ENCODE data around the gene RDH14.
A peak's percentile ranks its signal among the peaks of the same experiment; 100 is the strongest.

The RDH14 gene

GRCh38 chr2:18589354-18589753 lies 28.9 kb upstream of the RDH14 start, which contains the start of gene NT5C1B:
Gene NT5C1B (minus strand): TSS chr2:18589569. CDS start chr2:18589468, 101 bp downstream.
- TF ChIP-seq JUND (IDR thresholded peaks at IDR 0.05; ENCODE audit: low read depth) = no peak
- in situ Hi-C loops (cut with HindIII; ENCODE audit: low pct_unique_long_range_greater_than_20kb, low sequenced_read_pairs) = no loop called here
- DNase-seq (ENCODE audit: low read depth in 1 of 2, low spot score in 1 of 2) = no peak

GRCh38 chr2:18588802-18589201 lies 28.3 kb upstream of the RDH14 start:
- no peak for DNase-seq (ENCODE audit: low read depth in 1 of 2, low spot score in 1 of 2)
- no peak for TF ChIP-seq JUND (IDR thresholded peaks at IDR 0.05; ENCODE audit: low read depth)
- in situ Hi-C loops (cut with HindIII; ENCODE audit: low pct_unique_long_range_greater_than_20kb, low sequenced_read_pairs) = no loop called here

- in situ Hi-C loops (cut with HindIII; ENCODE audit: low pct_unique_long_range_greater_than_20kb, low sequenced_read_pairs) = no loop called here
- DNase-seq (ENCODE audit: low read depth in 1 of 2, low spot score in 1 of 2) = no peak
- TF ChIP-seq JUND (IDR thresholded peaks at IDR 0.05; ENCODE audit: low read depth) = no peak
Observed at GRCh38 chr2:18588049-18588448, 27.6 kb upstream of the RDH14 start.

GRCh38 chr2:18585526-18585925 lies 25.1 kb upstream of the RDH14 start:
- no peak for DNase-seq (ENCODE audit: low read depth in 1 of 2, low spot score in 1 of 2)
- in situ Hi-C loops (cut with HindIII; ENCODE audit: low pct_unique_long_range_greater_than_20kb, low sequenced_read_pairs) = no loop called here
- no peak for TF ChIP-seq JUND (IDR thresholded peaks at IDR 0.05; ENCODE audit: low read depth)

GRCh38 chr2:18584608-18584954 lies 24.1 kb upstream of the RDH14 start:
- DNase-seq (ENCODE audit: low read depth in 1 of 2, low spot score in 1 of 2) = no peak
- in situ Hi-C loops (cut with HindIII; ENCODE audit: low pct_unique_long_range_greater_than_20kb, low sequenced_read_pairs) = no loop called here
- TF ChIP-seq JUND (IDR thresholded peaks at IDR 0.05; ENCODE audit: low read depth) = no peak

- DNase-seq (ENCODE audit: low read depth in 1 of 2, low spot score in 1 of 2) = no peak
- in situ Hi-C loops (cut with HindIII; ENCODE audit: low pct_unique_long_range_greater_than_20kb, low sequenced_read_pairs) = no loop called here
- no peak for TF ChIP-seq JUND (IDR thresholded peaks at IDR 0.05; ENCODE audit: low read depth)
Observed at GRCh38 chr2:18583905-18584607, 23.6 kb upstream of the RDH14 start.

- in situ Hi-C loops (cut with HindIII; ENCODE audit: low pct_unique_long_range_greater_than_20kb, low sequenced_read_pairs) = no loop called here
- DNase-seq (ENCODE audit: low read depth in 1 of 2, low spot score in 1 of 2) = no peak
- no peak for TF ChIP-seq JUND (IDR thresholded peaks at IDR 0.05; ENCODE audit: low read depth)
Observed at GRCh38 chr2:18580606-18581005, 20.2 kb upstream of the RDH14 start.

- TF ChIP-seq JUND (IDR thresholded peaks at IDR 0.05; ENCODE audit: low read depth) = no peak
- no peak for DNase-seq (ENCODE audit: low read depth in 1 of 2, low spot score in 1 of 2)
- in situ Hi-C loops (cut with HindIII; ENCODE audit: low pct_unique_long_range_greater_than_20kb, low sequenced_read_pairs) = no loop called here
Observed at GRCh38 chr2:18578033-18578432, 17.6 kb upstream of the RDH14 start.

- no peak for DNase-seq (ENCODE audit: low read depth in 1 of 2, low spot score in 1 of 2)
- TF ChIP-seq JUND (IDR thresholded peaks at IDR 0.05; ENCODE audit: low read depth) = no peak
- in situ Hi-C loops (cut with HindIII; ENCODE audit: low pct_unique_long_range_greater_than_20kb, low sequenced_read_pairs) = no loop called here
Observed at GRCh38 chr2:18566145-18566769, 5.8 kb upstream of the RDH14 start.

GRCh38 chr2:18560797-18561085 lies 288 bp upstream of the RDH14 start:
- no peak for DNase-seq (ENCODE audit: low read depth in 1 of 2, low spot score in 1 of 2)
- TF ChIP-seq JUND (IDR thresholded peaks at IDR 0.05; ENCODE audit: low read depth) = no peak
- in situ Hi-C loops (cut with HindIII; ENCODE audit: low pct_unique_long_range_greater_than_20kb, low sequenced_read_pairs) = no loop called here

GRCh38 chr2:18559531-18560030 lies 872 bp downstream of the RDH14 start:
- in situ Hi-C loops (cut with HindIII; ENCODE audit: low pct_unique_long_range_greater_than_20kb, low sequenced_read_pairs) = no loop called here
- TF ChIP-seq JUND (IDR thresholded peaks at IDR 0.05; ENCODE audit: low read depth) = no peak
- DNase-seq (ENCODE audit: low read depth in 1 of 2, low spot score in 1 of 2) = peak in 1 of 2 experiments; percentile 3

- no peak for TF ChIP-seq JUND (IDR thresholded peaks at IDR 0.05; ENCODE audit: low read depth)
- in situ Hi-C loops (cut with HindIII; ENCODE audit: low pct_unique_long_range_greater_than_20kb, low sequenced_read_pairs) = no loop called here
- DNase-seq (ENCODE audit: low read depth in 1 of 2, low spot score in 1 of 2) = no peak
Observed at GRCh38 chr2:18558458-18558857, 2.0 kb downstream of the RDH14 start.

- in situ Hi-C loops (cut with HindIII; ENCODE audit: low pct_unique_long_range_greater_than_20kb, low sequenced_read_pairs) = no loop called here
- TF ChIP-seq JUND (IDR thresholded peaks at IDR 0.05; ENCODE audit: low read depth) = no peak
- DNase-seq (ENCODE audit: low read depth in 1 of 2, low spot score in 1 of 2) = no peak
Observed at GRCh38 chr2:18557121-18557520, 3.3 kb downstream of the RDH14 start.

Data from T47D (cell line).